PFSK-1 (cell line): Measurements from ENCODE around the gene VEZF1.

ENCODE experiments used
- POLR2AphosphoS5 ChIP-seq: IDR thresholded peaks from 2 replicates; pipeline ENCODE4 v1.6.1; 2012; ENCODE audit warnings: low read depth, mild to moderate bottlenecking, control low read depth, low read length, moderate library complexity
- SIN3A ChIP-seq: IDR thresholded peaks from 2 replicates; pipeline ENCODE4 v1.6.1; 2012; ENCODE audit warnings: mild to moderate bottlenecking, low read length, moderate library complexity, borderline replicate concordance; ENCODE audit not compliant: insufficient read depth

- TF ChIP-seq POLR2AphosphoS5 (no peak), SIN3A (no peak)
Observed at GRCh38 chr17:57957886-57958285, 30.2 kb downstream of the VEZF1 start.
